ENCODE data around the gene ARHGAP26. TPM values are rescaled to one million over a fixed set of nuclear protein-coding genes. Genes with fewer than 3 reads are reported as not detected.

ARHGAP26 gene
- polyA plus RNA-seq, 1 donor (not counting 4 experiments of a cell fraction or from before 2014, with no cell fraction given) = 3.9 TPM

- H3K9ac ChIP-seq (ENCODE audit: control insufficient read depth, extremely low read depth, insufficient read depth, low read length) = no peak overlapping the region
- FAIRE-seq = no peak
- no peaks in the 10 kb centered on the region for H3K27me3 ChIP-seq (ENCODE audit: control insufficient read depth, extremely low read depth, insufficient read depth, low read length)
- H3K4me2 ChIP-seq (ENCODE audit: control insufficient read depth, extremely low read depth, insufficient read depth, low read depth, low read length) = no peak overlapping the region
- dilution Hi-C loops (cut with MboI; ENCODE audit: extremely low pct_ligation_motif_present, low sequenced_read_pairs) = no loop called here
- no peak overlapping the region for H2AFZ ChIP-seq (ENCODE audit: control insufficient read depth, low read length)
- TF ChIP-seq CTCF (optimal IDR thresholded peaks at IDR 0.05 in 1 of 3, IDR thresholded peaks at IDR 0.05 in 1 of 3, conservative IDR thresholded peaks at IDR 0.05 in 1 of 3; ENCODE audit: extremely low read depth in 1 of 3, insufficient read depth in 2 of 3, low read length in 3 of 3) (no peak), EZH2 (IDR thresholded peaks at IDR 0.05; ENCODE audit: low read length) (no peak)
- H3K4me3 ChIP-seq (ENCODE audit: control insufficient read depth in 2 of 3, extremely low read depth in 1 of 3, insufficient read depth in 2 of 3, low read depth in 1 of 3, low read length in 3 of 3) = no peak overlapping the region
- no peaks in the 10 kb centered on the region for H3K9me1 ChIP-seq (ENCODE audit: control insufficient read depth, extremely low read depth, insufficient read depth, low read length)
- DNase-seq (ENCODE audit: low read depth, low spot score) = no peak
- H3K4me1 ChIP-seq (ENCODE audit: control insufficient read depth, extremely low read depth, insufficient read depth, low read length) = peaks cover 31% of the 10 kb centered on the region
- H3K9me3 ChIP-seq (ENCODE audit: control insufficient read depth, low read depth, low read length) = no peaks in the 10 kb centered on the region
- peaks cover 0 to 1% of the 10 kb centered on the region in 2 experiments for H3K36me3 ChIP-seq (ENCODE audit: control insufficient read depth in 2 of 2, extremely low read depth in 1 of 2, insufficient read depth in 2 of 2, low read length in 2 of 2)
- no peaks in the 10 kb centered on the region for H4K20me1 ChIP-seq (ENCODE audit: control insufficient read depth, extremely low read depth, insufficient read depth, low read length)
- no peaks in the 10 kb centered on the region for H3K79me2 ChIP-seq (ENCODE audit: control insufficient read depth, insufficient read depth, low read length)
- H3K27ac ChIP-seq (ENCODE audit: control insufficient read depth, insufficient read depth, low read length) = no peak overlapping the region
These were observed 286.8 kb downstream of the ARHGAP26 start for GRCh38 chr5:143056792-143057579.

DNA sequence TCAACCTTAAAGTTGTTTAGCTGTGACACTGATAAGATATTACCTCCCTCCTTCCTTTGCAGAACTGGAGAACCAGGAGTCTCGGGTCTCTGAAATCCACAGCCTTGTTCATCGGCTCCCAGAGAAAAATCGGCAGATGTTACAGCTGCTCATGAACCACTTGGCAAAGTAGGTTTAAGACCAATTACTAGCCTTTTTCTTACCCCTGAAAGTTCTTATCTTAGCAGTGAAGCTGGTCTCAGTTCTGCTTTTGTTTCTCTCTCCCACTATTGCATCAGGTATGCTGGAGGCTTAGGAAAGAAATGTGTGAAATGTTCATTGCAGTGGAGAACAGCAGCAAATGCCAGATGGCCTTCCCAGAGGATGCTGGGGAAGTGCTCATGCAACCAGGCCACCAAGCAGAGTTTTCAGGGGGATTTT lies 287.4 kb downstream of the ARHGAP26 start:
- Histone ChIP-seq H3K4me3 (ENCODE audit: control insufficient read depth in 2 of 3, extremely low read depth in 1 of 3, insufficient read depth in 2 of 3, low read depth in 1 of 3, low read length in 3 of 3) (no peak overlapping the region), H3K79me2 (ENCODE audit: control insufficient read depth, insufficient read depth, low read length) (no peaks in the 10 kb centered on the region), H3K4me1 (ENCODE audit: control insufficient read depth, extremely low read depth, insufficient read depth, low read length) (peaks cover 37% of the 10 kb centered on the region), H4K20me1 (ENCODE audit: control insufficient read depth, extremely low read depth, insufficient read depth, low read length) (no peaks in the 10 kb centered on the region), H3K27ac (ENCODE audit: control insufficient read depth, insufficient read depth, low read length) (no peak overlapping the region), H3K9me3 (ENCODE audit: control insufficient read depth, low read depth, low read length) (no peaks in the 10 kb centered on the region), H3K9me1 (ENCODE audit: control insufficient read depth, extremely low read depth, insufficient read depth, low read length) (no peaks in the 10 kb centered on the region), H3K27me3 (ENCODE audit: control insufficient read depth, extremely low read depth, insufficient read depth, low read length) (no peaks in the 10 kb centered on the region), H2AFZ (ENCODE audit: control insufficient read depth, low read length) (no peak overlapping the region), H3K4me2 (ENCODE audit: control insufficient read depth, extremely low read depth, insufficient read depth, low read depth, low read length) (no peak overlapping the region), H3K9ac (ENCODE audit: control insufficient read depth, extremely low read depth, insufficient read depth, low read length) (no peak overlapping the region), H3K36me3 (ENCODE audit: control insufficient read depth in 2 of 2, extremely low read depth in 1 of 2, insufficient read depth in 2 of 2, low read length in 2 of 2) (peaks cover 0 to 1% of the 10 kb centered on the region in 2 experiments)
- TF ChIP-seq EZH2 (IDR thresholded peaks at IDR 0.05; ENCODE audit: low read length) (no peak), CTCF (optimal IDR thresholded peaks at IDR 0.05 in 1 of 3, IDR thresholded peaks at IDR 0.05 in 1 of 3, conservative IDR thresholded peaks at IDR 0.05 in 1 of 3; ENCODE audit: extremely low read depth in 1 of 3, insufficient read depth in 2 of 3, low read length in 3 of 3) (no peak)
- FAIRE-seq (no peak), DNase-seq (ENCODE audit: low read depth, low spot score) (no peak)
- dilution Hi-C loops (cut with MboI; ENCODE audit: extremely low pct_ligation_motif_present, low sequenced_read_pairs) = no loop called here

Measured in keratinocyte (primary cell).